HL-60 (cell line): ENCODE measurements around the gene CERS6.

Experiments
- DNase-seq, 2 experiments: peaks; one replicate each; pipeline ENCODE4 v3.0.0-alpha.2; 2010 to 2020; ENCODE audit warnings: low read depth in 1 of 2, low spot score in 1 of 2
- H3K27ac ChIP-seq: fragments of 250-450 bp; sonication (Bioruptor Pico); replicated peaks from 2 replicates; pipeline ENCODE4 v1.5.1; 2020; ENCODE audit warnings: mild to moderate bottlenecking, moderate library complexity
- H3K27me3 ChIP-seq: fragments of 250-450 bp; sonication (Bioruptor Pico); 2 replicates; pipeline ENCODE4 v1.5.1; 2021; ENCODE audit warnings: mild to moderate bottlenecking, moderate library complexity; ENCODE audit not compliant: insufficient read depth, poor library complexity, severe bottlenecking
- H3K4me3 ChIP-seq: replicated peaks from 2 replicates; pipeline ENCODE4 v1.5.1; 2011; ENCODE audit warnings: mild to moderate bottlenecking, control low read depth, low read length; ENCODE audit not compliant: insufficient read depth
- CTCF ChIP-seq: IDR thresholded peaks from one replicate; pipeline ENCODE4 v1.5.1; 2011; ENCODE audit warnings: low read length, control low read depth, inconsistent platforms; ENCODE audit not compliant: insufficient read depth
- GABPA ChIP-seq: IDR thresholded peaks from 2 replicates; pipeline ENCODE4 v1.6.1; 2012; ENCODE audit warnings: low read depth
- POLR2AphosphoS5 ChIP-seq: IDR thresholded peaks from 2 replicates; pipeline ENCODE4 v1.6.1; 2012; ENCODE audit warnings: low read depth
- REST ChIP-seq: IDR thresholded peaks from 2 replicates; pipeline ENCODE4 v1.6.1; 2012; ENCODE audit warnings: low read depth; ENCODE audit not compliant: insufficient replicate concordance
- SPI1 ChIP-seq: IDR thresholded peaks from 2 replicates; pipeline ENCODE4 v1.6.1; 2012; ENCODE audit warnings: low read depth, mild to moderate bottlenecking, borderline replicate concordance

Gene CERS6

GRCh38 chr2:168671932-168672331 is 215.9 kb downstream of the CERS6 start:
- DNase-seq: no peak
- Histone ChIP-seq H3K4me3 (no peak overlapping the region), H3K27ac (no peak overlapping the region), H3K27me3 (no peaks in the 10 kb centered on the region)
- TF ChIP-seq SPI1 (no peak), REST (no peak), CTCF (no peak), GABPA (no peak), POLR2AphosphoS5 (no peak)

GRCh38 chr2:168673265-168674189 is 217.5 kb downstream of the CERS6 start:
- no peak overlapping the region for H3K4me3 ChIP-seq
- DNase-seq: no peak
- H3K27me3 ChIP-seq: no peaks in the 10 kb centered on the region
- H3K27ac ChIP-seq: no peak overlapping the region
- peak; percentile 65 for TF ChIP-seq REST
- TF ChIP-seq CTCF: no peak

- no peak for DNase-seq
- TF ChIP-seq POLR2AphosphoS5 (no peak), CTCF (no peak), GABPA (no peak), SPI1 (no peak), REST (no peak)
- Histone ChIP-seq H3K27me3 (no peaks in the 10 kb centered on the region), H3K4me3 (no peak overlapping the region), H3K27ac (peak overlapping the region; percentile 39)
These were observed 222.2 kb downstream of the CERS6 start for GRCh38 chr2:168678153-168678853.
